ENCODE results near the gene BMF. TPM values are rescaled to one million over a fixed set of nuclear protein-coding genes. Genes with fewer than 3 reads are reported as not detected.

BMF gene
- total RNA-seq, 1 experiment from 2014 or later = 0.83 TPM

DNA sequence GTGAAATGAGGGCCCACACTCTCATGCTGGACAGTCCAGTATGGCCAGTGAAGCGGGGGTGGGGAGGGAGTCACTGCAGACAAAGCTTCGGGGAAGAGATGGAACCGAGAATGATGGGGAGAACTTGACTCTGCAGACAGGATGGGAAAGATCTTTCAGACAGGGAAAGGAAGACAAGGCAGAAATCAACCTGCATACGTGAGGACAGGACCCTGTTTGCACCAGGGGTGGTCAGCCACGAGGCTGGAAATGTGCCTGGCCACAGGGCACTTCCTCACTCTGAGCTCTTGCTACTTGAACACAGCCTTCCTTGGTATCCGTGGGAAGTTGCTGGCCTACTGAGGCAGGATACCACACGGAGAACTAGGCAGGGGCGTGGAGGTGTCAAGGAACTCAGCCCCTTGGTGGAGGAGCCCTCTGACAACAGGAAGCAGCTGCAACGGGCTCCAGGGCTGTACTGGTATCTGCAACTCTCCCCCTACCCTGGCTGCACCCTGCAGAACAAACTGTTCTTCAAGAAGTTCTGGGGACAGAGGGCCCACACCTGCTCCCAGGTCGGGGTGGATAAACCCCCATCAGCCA is 60.4 kb downstream of the BMF start:
- DNase-seq (ENCODE audit: low spot score) = no peak

GRCh38 chr15:40047415-40048210 is 61.1 kb downstream of the BMF start:
- DNase-seq (ENCODE audit: low spot score) = peak; percentile 84

GRCh38 chr15:40046721-40047414 is 61.8 kb downstream of the BMF start:
- DNase-seq (ENCODE audit: low spot score) = peak; percentile 73

DNA sequence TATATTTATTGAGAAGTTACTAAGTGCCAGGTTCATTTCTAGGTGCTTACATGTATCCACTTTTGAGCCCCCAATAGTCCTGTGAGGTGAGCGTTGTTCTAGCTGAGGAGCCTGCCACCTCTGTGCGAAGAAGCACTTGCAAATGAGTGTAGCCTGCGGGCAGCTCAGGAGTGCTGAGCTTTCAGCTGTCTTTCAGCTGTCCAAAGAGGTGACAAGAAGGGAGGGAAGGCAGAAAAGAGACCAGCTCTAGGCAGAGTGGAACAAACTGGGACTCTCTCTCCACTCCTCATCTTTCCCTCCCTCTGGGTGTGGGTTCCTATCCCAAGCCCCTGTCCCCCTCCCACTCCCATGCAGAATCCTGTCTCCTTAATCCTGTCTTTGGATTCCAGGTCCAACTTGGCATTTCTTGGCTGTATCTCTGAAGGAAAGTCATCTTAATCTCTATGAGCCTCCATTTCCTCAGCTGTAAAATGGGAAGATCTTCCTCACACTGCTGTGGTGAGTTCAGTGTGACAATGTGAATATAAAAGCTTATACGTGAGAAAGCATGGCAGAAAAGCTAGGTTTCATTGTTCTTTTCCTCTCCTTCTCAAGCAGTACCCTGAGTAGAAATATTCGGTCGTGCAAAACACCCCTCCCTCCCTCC is 63.0 kb downstream of the BMF start:
- no peak for DNase-seq (ENCODE audit: low spot score)

DNA sequence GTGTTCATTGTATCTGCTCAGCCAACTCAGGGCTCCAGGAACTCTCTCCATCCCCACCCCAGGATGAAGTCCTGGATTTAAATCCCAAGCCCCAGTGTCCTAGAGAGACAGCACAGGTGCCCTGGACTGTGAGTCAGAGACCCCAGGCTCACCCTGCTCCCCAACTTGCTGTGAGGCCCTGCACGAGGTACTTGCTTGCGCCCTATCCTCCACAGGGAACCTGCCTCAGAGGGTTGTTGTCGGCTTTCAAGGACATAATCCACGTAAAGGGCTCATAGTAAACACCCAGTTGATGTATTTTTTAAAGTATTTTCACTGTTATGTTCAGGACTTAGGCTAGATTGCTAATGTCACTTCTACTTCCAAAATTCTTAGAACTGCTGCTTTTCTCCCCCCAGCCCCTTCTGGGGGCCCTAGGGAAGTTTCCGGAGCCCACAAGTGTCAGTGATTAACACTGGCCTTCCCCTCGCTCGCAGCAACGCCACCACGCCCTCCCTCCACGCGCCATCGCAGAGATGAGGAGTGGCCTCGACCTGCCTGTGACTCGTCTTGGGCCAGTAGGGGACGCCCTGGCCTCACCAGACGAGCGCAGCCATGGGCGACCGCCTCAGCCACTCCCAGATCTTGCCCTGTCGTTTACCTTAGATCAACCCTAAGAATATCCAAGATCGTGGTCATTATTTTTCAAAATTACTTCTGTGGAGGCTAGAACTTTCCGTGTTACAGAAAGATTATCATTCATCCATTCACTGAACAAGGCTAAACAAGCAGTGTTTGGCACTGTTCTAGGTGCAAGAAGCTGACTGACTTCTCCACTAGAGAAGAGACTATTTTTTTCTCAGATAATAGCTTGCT is 63.7 kb downstream of the BMF start:
- peak; percentile 76 for DNase-seq (ENCODE audit: low spot score)

DNA sequence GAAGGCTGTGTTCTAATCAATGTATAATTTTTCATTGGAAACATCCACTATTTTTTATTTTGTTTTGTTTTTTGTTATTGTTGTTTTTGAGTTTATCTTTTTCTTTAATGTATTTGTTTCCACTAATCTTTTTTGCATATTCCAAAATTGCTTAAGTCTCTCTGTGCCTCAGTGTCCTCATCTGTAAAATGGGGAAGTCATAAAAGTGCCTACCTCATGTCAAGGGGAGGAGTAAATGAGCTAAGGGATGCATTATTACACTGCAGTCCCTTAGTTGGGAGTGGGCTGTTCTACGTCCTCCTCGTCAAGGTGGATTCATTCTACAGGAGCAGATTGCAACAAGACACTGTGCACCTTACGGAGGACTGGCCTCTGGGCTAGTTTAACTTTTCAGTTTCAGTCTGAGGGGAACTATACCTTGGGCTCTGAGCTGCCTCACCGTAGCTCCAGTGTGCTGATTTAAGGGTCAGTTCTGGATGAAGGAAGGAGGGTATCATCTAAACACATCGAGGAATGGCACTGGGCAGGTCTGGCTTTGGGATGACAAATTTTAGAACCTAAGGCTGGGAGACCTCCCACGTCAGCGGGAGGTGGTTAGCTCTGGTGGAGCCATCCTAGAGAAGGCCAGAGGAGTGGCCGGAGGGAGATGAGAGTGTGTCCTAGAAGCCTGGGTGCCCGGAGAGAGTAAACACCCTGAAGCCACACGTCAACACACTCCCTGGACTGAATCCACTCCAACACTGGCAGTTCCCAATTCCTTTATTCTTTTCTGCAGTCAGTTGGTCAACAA is 64.6 kb downstream of the BMF start:
- no peak for DNase-seq (ENCODE audit: low spot score)

- DNase-seq (ENCODE audit: low spot score) = no peak
Observed at GRCh38 chr15:40042791-40043320, 65.8 kb downstream of the BMF start.

DNA sequence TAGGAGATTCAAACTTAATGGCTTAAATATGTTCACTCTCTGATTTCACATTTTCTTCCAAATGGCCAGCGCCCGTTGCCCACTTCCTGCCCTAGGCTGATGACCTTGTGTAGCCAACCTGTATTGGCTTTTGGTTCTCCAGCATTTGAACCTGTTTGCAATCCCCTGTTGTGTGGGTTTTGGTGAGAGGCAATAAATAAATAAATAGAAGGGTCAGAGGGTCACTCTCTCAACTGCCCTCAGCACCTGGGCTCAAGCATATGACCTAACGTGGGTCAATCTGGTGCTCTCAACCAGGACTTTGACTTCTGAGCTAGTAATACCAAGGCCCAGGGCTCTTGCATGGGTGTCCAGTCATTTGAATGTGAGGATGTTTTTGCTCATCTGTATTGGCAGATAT is 67.9 kb downstream of the BMF start:
- no peak for DNase-seq (ENCODE audit: low spot score)

DNA sequence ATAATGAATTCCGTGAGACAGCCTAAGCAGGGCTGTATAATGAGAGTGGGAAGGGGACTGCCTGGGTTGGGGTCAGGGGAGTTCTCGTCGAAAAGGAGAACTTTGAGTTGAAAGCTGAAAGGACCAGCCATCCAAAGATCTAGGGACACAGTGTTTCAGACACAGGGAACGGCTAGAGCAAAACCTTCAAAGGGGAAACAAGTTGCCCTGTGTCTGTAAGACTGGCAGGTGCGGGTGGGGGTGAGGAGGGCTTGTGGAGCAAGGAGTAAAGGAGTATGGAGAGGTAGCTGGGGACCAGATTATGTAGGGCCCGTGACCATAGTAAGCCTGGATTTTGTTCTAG is 68.4 kb downstream of the BMF start:
- DNase-seq (ENCODE audit: low spot score) = no peak

DNA sequence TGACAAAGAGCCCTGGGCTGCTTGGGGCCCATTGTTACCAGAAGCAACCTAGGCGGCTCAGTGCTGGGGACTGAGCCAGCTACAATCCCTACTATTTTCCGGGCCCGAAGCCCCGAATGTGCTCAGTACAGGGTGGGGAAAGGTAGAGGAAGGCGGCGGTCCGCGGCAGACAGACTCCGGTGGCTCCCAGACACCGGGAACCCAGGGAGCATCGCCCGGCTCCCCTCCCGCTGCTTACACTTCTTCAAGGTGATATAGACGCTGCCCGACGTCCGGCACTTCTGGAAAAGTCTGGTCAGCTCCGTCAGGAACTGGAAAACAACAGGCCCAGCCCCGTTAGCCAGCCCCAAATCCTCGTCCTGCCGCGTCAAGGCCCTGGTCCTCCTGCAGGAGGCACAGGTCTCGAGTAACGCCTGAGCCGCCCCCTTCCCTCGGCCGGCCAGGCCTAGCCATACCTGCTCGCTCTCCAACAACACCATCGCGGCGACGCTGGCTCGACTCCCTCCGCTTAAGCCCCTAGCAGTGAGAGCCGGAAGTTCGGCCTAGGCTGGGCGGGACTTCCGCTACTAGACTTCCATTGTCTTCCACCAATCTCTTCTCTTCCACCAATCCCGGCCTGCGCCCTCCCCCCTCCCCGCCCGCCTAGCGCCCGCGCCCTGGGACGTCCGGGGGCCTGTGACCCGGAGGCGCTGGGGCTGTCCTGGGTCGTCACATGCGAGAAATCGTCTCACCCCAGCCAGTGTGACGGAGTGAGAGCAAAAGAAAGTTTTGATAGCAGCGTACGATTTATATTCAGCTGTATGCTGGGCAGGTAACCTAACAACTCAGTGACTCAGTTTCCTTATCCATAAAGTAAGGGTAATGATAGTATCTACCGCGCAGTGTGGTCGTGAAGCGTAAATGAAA is 69.8 kb downstream of the BMF start, which contains the start of gene SRP14:
TSS of gene SRP14 (minus strand) at position 544 of the 906 bp plus-strand sequence. CDS start at position 479, 65 bp downstream.
- peak; percentile 94 for DNase-seq (ENCODE audit: low spot score)

DNA sequence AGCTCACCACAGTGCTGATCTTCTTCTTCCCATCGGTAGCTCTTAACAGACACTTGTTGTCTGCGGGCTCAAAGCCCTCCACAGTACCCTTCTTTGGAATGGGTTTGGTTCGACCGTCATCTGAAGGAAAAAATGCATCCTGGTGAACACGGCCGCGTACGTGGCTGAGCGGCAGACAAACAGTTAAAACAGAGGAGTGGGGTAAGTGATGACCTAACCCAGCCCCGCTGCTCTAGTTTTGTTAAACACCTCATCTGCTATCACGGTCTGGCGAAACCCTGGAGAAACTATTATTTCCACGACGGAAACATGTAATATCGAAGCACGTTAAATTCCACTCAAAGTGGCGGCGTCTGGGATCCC is 70.4 kb downstream of the BMF start:
- DNase-seq (ENCODE audit: low spot score) = peak; percentile 17

Other genes with a start within 250 kb of the BMF start
- gene GPR176, start 188.6 kb downstream of the BMF start, total RNA-seq (2014; rRNA removed; shearing (Covaris generic)) = 60.0 and 65.6 TPM in 2 replicates
- 67.9 and 91.4 TPM in 2 replicates for gene EIF2AK4, start 174.8 kb downstream of the BMF start, total RNA-seq (2014; rRNA removed; shearing (Covaris generic))
- 337 and 421 TPM in 2 replicates for gene SRP14, start 69.7 kb downstream of the BMF start, total RNA-seq (2014; rRNA removed; shearing (Covaris generic))
- gene BUB1B, start 52.2 kb upstream of the BMF start, total RNA-seq (2014; rRNA removed; shearing (Covaris generic)) = 73.0 and 82.1 TPM in 2 replicates
- gene PAK6, start 130.2 kb upstream of the BMF start, total RNA-seq (2014; rRNA removed; shearing (Covaris generic)) = 0.17 and 0.43 TPM in 2 replicates
- not detected in 2 replicates for gene ANKRD63, start 174.2 kb upstream of the BMF start, total RNA-seq (2014; rRNA removed; shearing (Covaris generic))
- not detected in 2 replicates for gene PLCB2, start 199.1 kb upstream of the BMF start, total RNA-seq (2014; rRNA removed; shearing (Covaris generic))
- 12.7 and 14.7 TPM in 2 replicates for gene INAFM2, start 214.8 kb upstream of the BMF start, total RNA-seq (2014; rRNA removed; shearing (Covaris generic))
- 4.4 and 12.1 TPM in 2 replicates for gene CCDC9B, start 232.1 kb upstream of the BMF start, total RNA-seq (2014; rRNA removed; shearing (Covaris generic))
- not detected in 2 replicates for gene PHGR1, start 242.2 kb upstream of the BMF start, total RNA-seq (2014; rRNA removed; shearing (Covaris generic))
- 0.19 and 0.36 TPM in 2 replicates for gene DISP2, start 249.3 kb upstream of the BMF start, total RNA-seq (2014; rRNA removed; shearing (Covaris generic))

Data from A172 (cell line).